GM23338 (cell line): ENCODE results near the gene CASKIN2. TPM values are rescaled to one million over a fixed set of nuclear protein-coding genes. Genes with fewer than 3 reads are reported as not detected.
A peak's percentile ranks its signal among the peaks of the same experiment; 100 is the strongest.

Source experiments
- ATAC-seq: fragments of 200-7000 bp; cut with Tn5 transposase; 3 replicates; pipeline ENCODE4 v1.9.1; 2020
- DNase-seq: peaks from one replicate; pipeline ENCODE4 v3.0.0-alpha.2; 2015; ENCODE audit warnings: low spot score
- H2AFZ ChIP-seq: fragments of 200-600 bp; sonication (generic); 2 replicates; pipeline ENCODE4 v1.8.0; 2016; ENCODE audit warnings: antibody characterized with exemption, mild to moderate bottlenecking, moderate library complexity
- H3F3A ChIP-seq: fragments of 200-600 bp; sonication (generic); replicated peaks from 2 replicates; pipeline ENCODE4 v1.8.0; 2017; ENCODE audit warnings: antibody characterized with exemption, mixed run types, low read depth
- H3K27ac ChIP-seq: fragments of 200-600 bp; sonication (generic); 2 replicates; pipeline ENCODE4 v1.6.1; 2016; ENCODE audit warnings: low read depth
- H3K27me3 ChIP-seq: fragments of 200-600 bp; sonication (generic); 2 replicates; pipeline ENCODE4 v1.8.0; 2016; ENCODE audit warnings: mild to moderate bottlenecking, mixed run types, moderate library complexity; ENCODE audit not compliant: insufficient read depth
- H3K36me3 ChIP-seq: fragments of 200-600 bp; sonication (generic); 2 replicates; pipeline ENCODE4 v1.8.0; 2016; ENCODE audit warnings: mild to moderate bottlenecking; ENCODE audit not compliant: insufficient read depth
- H3K4me1 ChIP-seq: fragments of 200-600 bp; sonication (generic); 2 replicates; pipeline ENCODE4 v1.8.0; 2016; ENCODE audit warnings: mild to moderate bottlenecking, moderate library complexity; ENCODE audit not compliant: insufficient read depth
- H3K4me2 ChIP-seq: fragments of 200-600 bp; sonication (generic); 2 replicates; pipeline ENCODE4 v1.7.1; 2017; ENCODE audit warnings: mixed run types
- H3K4me3 ChIP-seq: fragments of 200-600 bp; sonication (generic); 2 replicates; pipeline ENCODE4 v1.6.1; 2016; ENCODE audit warnings: mixed run types
- H3K79me2 ChIP-seq: fragments of 200-600 bp; sonication (generic); replicated peaks from 2 replicates; pipeline ENCODE4 v1.8.0; 2017; ENCODE audit warnings: mild to moderate bottlenecking; ENCODE audit not compliant: insufficient read depth
- H3K9me2 ChIP-seq: fragments of 200-600 bp; sonication (generic); 2 replicates; pipeline ENCODE4 v1.8.0; 2017; ENCODE audit not compliant: insufficient read depth
- H4K20me1 ChIP-seq: fragments of 200-600 bp; sonication (generic); replicated peaks from 2 replicates; pipeline ENCODE4 v1.8.0; 2017; ENCODE audit warnings: mild to moderate bottlenecking; ENCODE audit not compliant: insufficient read depth
- H3K27ac Mint-ChIP-seq: 2 replicates; pipeline ENCODE4 v1.8.0; 2020; ENCODE audit warnings: inconsistent platforms, mild to moderate bottlenecking, moderate library complexity, mixed read lengths
- H3K27me3 Mint-ChIP-seq: 3 replicates; pipeline ENCODE4 v1.8.0; 2022; ENCODE audit warnings: low read depth, mild to moderate bottlenecking, moderate library complexity, mixed read lengths, inconsistent platforms; ENCODE audit not compliant: insufficient read depth, poor library complexity
- H3K36me3 Mint-ChIP-seq: 3 replicates; pipeline ENCODE4 v1.8.0; 2021; ENCODE audit warnings: low read depth, mild to moderate bottlenecking, inconsistent platforms, moderate library complexity, mixed read lengths
- H3K4me1 Mint-ChIP-seq: 3 replicates; pipeline ENCODE4 v1.8.0; 2020; ENCODE audit warnings: mild to moderate bottlenecking, inconsistent platforms, mixed read lengths
- H3K4me3 Mint-ChIP-seq: 3 replicates; pipeline ENCODE4 v1.8.0; 2021; ENCODE audit warnings: moderate library complexity, mild to moderate bottlenecking, inconsistent platforms, mixed read lengths
- H3K9me3 Mint-ChIP-seq: 3 replicates; pipeline ENCODE4 v1.8.0; 2020; ENCODE audit warnings: moderate library complexity, mild to moderate bottlenecking, inconsistent platforms, mixed read lengths
- CREB1 ChIP-seq: fragments of 250-450 bp; sonication (Bioruptor Pico); IDR thresholded peaks from 2 replicates; pipeline ENCODE4 v1.5.0; 2020; ENCODE audit warnings: low read depth, mild to moderate bottlenecking, moderate library complexity
- EZH2 ChIP-seq: fragments of 200-600 bp; sonication (generic); IDR thresholded peaks from one replicate; pipeline ENCODE4 v1.8.0; 2017; ENCODE audit warnings: antibody characterized with exemption, mild to moderate bottlenecking, low read depth; ENCODE audit not compliant: unreplicated experiment
- EZH2phosphoT487 ChIP-seq: fragments of 200-600 bp; sonication (generic); IDR thresholded peaks from one replicate; pipeline ENCODE4 v1.8.1; 2018; ENCODE audit warnings: antibody characterized with exemption; ENCODE audit not compliant: unreplicated experiment
- JUNB ChIP-seq: IDR thresholded peaks from one replicate; pipeline ENCODE4 v1.6.1; 2016; ENCODE audit warnings: antibody characterized with exemption; ENCODE audit not compliant: unreplicated experiment
- POLR2AphosphoS5 ChIP-seq: IDR thresholded peaks from 2 replicates; pipeline ENCODE4 v1.6.1; 2016; ENCODE audit warnings: antibody characterized with exemption, low read depth
- ZNF114 ChIP-seq: fragments of 250-450 bp; sonication (Bioruptor Pico); IDR thresholded peaks from 2 replicates; pipeline ENCODE4 v1.5.0; 2020; ENCODE audit warnings: mild to moderate bottlenecking, moderate library complexity
- ZNF331 ChIP-seq: fragments of 250-450 bp; sonication (Bioruptor Pico); IDR thresholded peaks from 2 replicates; pipeline ENCODE4 v1.5.0; 2020; ENCODE audit warnings: low read depth, mild to moderate bottlenecking, moderate library complexity
- polyA plus RNA-seq: library from polyadenylated mRNA; unstranded; fragments of >200 nt; fragmentation: Nextera tagmentation; extraction: Ambion mirVana; gene quantifications from 2 replicates; pipeline ENCODE4 v1.2.1, GENCODE V29; 2016
- total RNA-seq: library from RNA; depleted of rRNA; stranded (reverse); fragments of >200 nt; shearing (Covaris generic); gene quantifications from 2 replicates; pipeline ENCODE4 v1.2.3, GENCODE V29; 2014
- TF ChIP-seq, protein P1 (sequence below): fragments of 250-450 bp; sonication (Bioruptor Pico); IDR thresholded peaks from 2 replicates; pipeline ENCODE4 v1.5.0; 2020; ENCODE audit warnings: mild to moderate bottlenecking, moderate library complexity
- TF ChIP-seq, protein P2 (sequence below), 2 experiments: fragments of 200-600 bp in 1 of 2; sonication (generic) in 1 of 2; conservative IDR thresholded peaks; 2 replicates each; pipeline versions ENCODE4 v1.5.1 to v1.6.1; 2016 to 2017; ENCODE audit warnings: antibody characterized with exemption in 2 of 2, low read depth in 2 of 2, mild to moderate bottlenecking in 2 of 2, moderate library complexity in 1 of 2
- TF ChIP-seq, protein P3 (sequence below): IDR thresholded peaks from 2 replicates; pipeline ENCODE4 v1.6.1; 2016; ENCODE audit warnings: antibody characterized with exemption

Gene CASKIN2
- total and polyA plus RNA-seq, 2 experiments from 2014 or later = 4.9 to 21.5 TPM

DNA sequence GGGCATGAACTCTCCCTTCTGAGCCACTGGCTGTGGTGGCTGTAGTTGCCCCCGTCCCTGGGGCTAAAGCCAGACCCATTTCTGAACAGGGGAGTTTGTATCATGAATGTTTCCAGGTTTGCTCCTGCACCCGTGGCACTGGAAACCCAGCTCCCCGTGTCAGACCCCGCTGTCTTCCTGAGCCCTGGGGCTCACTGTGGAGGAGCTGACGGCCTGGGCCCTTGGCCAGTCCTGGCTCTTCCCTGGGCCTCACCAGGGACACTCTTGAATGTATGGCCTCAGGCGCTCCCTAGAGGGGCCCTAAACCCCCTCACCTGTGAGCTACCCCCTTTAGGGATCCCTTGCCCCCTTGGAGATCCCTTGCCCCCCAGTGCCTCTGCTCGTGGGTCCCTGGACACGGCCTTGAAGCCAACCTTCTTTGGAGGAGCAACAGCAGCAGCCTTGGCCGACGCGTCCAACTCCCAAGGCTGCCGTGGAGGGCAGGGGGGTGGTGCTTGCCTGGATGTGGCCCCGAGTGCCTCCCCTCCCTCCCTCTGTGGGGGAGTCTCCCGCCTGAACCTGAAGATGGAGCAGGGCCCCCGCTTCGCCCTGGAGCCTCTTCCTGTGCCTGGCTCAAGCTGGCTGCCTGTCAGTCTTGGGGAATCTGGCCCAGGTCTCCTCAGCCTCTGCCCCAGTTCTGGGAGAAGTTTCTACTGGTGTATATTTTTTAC lies 15.9 kb downstream of the CASKIN2 start:
- Histone ChIP-seq H3F3A (no peaks in the 10 kb centered on the region), H3K9me2 (no peaks in the 10 kb centered on the region), H4K20me1 (no peaks in the 10 kb centered on the region), H3K4me3 (no peak overlapping the region), H3K4me1 (no peaks in the 10 kb centered on the region), H3K4me2 (no peak overlapping the region), H3K27ac (0 out of 2 replicates have a peak overlapping the region, but pooled peaks have one; percentile 50), H3K79me2 (no peaks in the 10 kb centered on the region), H3K27me3 (no peaks in the 10 kb centered on the region), H3K36me3 (no peaks in the 10 kb centered on the region), H2AFZ (no peak overlapping the region)
- H3K4me1 Mint-ChIP-seq = no peaks in the 10 kb centered on the region; the same call in 2 of the 3 replicates
- ATAC-seq = no peak; the same call in 2 of the 3 replicates
- H3K27ac Mint-ChIP-seq = no peak overlapping the region
- DNase-seq = no peak
- H3K36me3 Mint-ChIP-seq = peaks cover 10% of the 10 kb centered on the region; the same call in 2 of the 3 replicates
- TF ChIP-seq EZH2 (no peak), POLR2AphosphoS5 (no peak; the same call in 1 of the 2 replicates), CREB1 (CRISPR knock-in tag) (no peak), ZNF331 (no peak), ZNF114 (CRISPR knock-in tag) (no peak), JUNB (no peak), EZH2phosphoT487 (no peak)
- TF ChIP-seq, protein P1, sequence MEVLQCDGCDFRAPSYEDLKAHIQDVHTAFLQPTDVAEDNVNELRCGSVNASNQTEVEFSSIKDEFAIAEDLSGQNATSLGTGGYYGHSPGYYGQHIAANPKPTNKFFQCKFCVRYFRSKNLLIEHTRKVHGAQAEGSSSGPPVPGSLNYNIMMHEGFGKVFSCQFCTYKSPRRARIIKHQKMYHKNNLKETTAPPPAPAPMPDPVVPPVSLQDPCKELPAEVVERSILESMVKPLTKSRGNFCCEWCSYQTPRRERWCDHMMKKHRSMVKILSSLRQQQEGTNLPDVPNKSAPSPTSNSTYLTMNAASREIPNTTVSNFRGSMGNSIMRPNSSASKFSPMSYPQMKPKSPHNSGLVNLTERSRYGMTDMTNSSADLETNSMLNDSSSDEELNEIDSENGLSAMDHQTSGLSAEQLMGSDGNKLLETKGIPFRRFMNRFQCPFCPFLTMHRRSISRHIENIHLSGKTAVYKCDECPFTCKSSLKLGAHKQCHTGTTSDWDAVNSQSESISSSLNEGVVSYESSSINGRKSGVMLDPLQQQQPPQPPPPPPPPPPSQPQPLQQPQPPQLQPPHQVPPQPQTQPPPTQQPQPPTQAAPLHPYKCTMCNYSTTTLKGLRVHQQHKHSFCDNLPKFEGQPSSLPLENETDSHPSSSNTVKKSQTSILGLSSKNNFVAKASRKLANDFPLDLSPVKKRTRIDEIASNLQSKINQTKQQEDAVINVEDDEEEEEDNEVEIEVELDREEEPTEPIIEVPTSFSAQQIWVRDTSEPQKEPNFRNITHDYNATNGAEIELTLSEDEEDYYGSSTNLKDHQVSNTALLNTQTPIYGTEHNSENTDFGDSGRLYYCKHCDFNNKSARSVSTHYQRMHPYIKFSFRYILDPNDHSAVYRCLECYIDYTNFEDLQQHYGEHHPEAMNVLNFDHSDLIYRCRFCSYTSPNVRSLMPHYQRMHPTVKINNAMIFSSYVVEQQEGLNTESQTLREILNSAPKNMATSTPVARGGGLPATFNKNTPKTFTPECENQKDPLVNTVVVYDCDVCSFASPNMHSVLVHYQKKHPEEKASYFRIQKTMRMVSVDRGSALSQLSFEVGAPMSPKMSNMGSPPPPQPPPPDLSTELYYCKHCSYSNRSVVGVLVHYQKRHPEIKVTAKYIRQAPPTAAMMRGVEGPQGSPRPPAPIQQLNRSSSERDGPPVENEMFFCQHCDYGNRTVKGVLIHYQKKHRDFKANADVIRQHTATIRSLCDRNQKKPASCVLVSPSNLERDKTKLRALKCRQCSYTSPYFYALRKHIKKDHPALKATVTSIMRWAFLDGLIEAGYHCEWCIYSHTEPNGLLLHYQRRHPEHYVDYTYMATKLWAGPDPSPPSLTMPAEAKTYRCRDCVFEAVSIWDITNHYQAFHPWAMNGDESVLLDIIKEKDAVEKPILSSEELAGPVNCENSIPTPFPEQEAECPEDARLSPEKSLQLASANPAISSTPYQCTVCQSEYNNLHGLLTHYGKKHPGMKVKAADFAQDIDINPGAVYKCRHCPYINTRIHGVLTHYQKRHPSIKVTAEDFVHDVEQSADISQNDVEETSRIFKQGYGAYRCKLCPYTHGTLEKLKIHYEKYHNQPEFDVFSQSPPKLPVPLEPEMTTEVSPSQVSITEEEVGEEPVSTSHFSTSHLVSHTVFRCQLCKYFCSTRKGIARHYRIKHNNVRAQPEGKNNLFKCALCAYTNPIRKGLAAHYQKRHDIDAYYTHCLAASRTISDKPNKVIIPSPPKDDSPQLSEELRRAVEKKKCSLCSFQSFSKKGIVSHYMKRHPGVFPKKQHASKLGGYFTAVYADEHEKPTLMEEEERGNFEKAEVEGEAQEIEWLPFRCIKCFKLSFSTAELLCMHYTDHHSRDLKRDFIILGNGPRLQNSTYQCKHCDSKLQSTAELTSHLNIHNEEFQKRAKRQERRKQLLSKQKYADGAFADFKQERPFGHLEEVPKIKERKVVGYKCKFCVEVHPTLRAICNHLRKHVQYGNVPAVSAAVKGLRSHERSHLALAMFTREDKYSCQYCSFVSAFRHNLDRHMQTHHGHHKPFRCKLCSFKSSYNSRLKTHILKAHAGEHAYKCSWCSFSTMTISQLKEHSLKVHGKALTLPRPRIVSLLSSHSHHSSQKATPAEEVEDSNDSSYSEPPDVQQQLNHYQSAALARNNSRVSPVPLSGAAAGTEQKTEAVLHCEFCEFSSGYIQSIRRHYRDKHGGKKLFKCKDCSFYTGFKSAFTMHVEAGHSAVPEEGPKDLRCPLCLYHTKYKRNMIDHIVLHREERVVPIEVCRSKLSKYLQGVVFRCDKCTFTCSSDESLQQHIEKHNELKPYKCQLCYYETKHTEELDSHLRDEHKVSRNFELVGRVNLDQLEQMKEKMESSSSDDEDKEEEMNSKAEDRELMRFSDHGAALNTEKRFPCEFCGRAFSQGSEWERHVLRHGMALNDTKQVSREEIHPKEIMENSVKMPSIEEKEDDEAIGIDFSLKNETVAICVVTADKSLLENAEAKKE = no peak
- TF ChIP-seq, protein P2, sequence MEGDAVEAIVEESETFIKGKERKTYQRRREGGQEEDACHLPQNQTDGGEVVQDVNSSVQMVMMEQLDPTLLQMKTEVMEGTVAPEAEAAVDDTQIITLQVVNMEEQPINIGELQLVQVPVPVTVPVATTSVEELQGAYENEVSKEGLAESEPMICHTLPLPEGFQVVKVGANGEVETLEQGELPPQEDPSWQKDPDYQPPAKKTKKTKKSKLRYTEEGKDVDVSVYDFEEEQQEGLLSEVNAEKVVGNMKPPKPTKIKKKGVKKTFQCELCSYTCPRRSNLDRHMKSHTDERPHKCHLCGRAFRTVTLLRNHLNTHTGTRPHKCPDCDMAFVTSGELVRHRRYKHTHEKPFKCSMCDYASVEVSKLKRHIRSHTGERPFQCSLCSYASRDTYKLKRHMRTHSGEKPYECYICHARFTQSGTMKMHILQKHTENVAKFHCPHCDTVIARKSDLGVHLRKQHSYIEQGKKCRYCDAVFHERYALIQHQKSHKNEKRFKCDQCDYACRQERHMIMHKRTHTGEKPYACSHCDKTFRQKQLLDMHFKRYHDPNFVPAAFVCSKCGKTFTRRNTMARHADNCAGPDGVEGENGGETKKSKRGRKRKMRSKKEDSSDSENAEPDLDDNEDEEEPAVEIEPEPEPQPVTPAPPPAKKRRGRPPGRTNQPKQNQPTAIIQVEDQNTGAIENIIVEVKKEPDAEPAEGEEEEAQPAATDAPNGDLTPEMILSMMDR (conservative IDR thresholded peaks at IDR 0.05; ENCODE audit: low read depth in 2 of 2) = no peak
- TF ChIP-seq, protein P3, sequence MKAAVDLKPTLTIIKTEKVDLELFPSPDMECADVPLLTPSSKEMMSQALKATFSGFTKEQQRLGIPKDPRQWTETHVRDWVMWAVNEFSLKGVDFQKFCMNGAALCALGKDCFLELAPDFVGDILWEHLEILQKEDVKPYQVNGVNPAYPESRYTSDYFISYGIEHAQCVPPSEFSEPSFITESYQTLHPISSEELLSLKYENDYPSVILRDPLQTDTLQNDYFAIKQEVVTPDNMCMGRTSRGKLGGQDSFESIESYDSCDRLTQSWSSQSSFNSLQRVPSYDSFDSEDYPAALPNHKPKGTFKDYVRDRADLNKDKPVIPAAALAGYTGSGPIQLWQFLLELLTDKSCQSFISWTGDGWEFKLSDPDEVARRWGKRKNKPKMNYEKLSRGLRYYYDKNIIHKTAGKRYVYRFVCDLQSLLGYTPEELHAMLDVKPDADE = no peak
- H3K4me3 Mint-ChIP-seq = no peak overlapping the region
- no peaks in the 10 kb centered on the region for H3K9me3 Mint-ChIP-seq
- peaks cover 4% of the 10 kb centered on the region for H3K27me3 Mint-ChIP-seq
